ENCODE data around the gene C19orf18.

DNA sequence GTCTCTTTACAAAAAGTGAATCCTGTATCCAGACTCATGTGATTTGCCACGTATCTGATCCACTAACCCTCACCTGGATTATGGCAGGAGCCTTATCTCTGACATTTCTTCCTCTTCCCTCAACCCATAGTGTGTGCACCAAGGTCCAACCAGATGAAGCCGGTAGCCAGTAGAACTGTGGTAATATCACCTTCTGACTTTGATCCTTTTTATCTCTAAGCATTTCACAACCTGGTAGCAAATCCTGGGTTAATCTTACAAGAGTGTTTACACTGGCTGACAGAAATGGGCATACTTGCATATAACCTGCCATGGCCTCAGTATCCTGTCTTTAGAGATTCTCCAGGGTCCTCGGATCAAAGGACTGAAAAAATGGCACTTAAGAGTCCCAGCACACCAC is 59.8 kb downstream of the C19orf18 start:
- TF ChIP-seq POLR2A (IDR thresholded peaks at IDR 0.05) = no peak
- TF ChIP-seq, protein P1, sequence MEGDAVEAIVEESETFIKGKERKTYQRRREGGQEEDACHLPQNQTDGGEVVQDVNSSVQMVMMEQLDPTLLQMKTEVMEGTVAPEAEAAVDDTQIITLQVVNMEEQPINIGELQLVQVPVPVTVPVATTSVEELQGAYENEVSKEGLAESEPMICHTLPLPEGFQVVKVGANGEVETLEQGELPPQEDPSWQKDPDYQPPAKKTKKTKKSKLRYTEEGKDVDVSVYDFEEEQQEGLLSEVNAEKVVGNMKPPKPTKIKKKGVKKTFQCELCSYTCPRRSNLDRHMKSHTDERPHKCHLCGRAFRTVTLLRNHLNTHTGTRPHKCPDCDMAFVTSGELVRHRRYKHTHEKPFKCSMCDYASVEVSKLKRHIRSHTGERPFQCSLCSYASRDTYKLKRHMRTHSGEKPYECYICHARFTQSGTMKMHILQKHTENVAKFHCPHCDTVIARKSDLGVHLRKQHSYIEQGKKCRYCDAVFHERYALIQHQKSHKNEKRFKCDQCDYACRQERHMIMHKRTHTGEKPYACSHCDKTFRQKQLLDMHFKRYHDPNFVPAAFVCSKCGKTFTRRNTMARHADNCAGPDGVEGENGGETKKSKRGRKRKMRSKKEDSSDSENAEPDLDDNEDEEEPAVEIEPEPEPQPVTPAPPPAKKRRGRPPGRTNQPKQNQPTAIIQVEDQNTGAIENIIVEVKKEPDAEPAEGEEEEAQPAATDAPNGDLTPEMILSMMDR (IDR thresholded peaks at IDR 0.05) = no peak
- TF ChIP-seq POLR2AphosphoS5 (IDR thresholded peaks at IDR 0.05) = no peak
